Fibroblast of skin of back (primary cell): Measurements from ENCODE around the gene RTEL1. TPM values are rescaled to one million over a fixed set of nuclear protein-coding genes. Genes with fewer than 3 reads are reported as not detected.
"Not testable (repeated sequence)": the region's sequence is repeated elsewhere in the genome, so short reads cannot be mapped to it uniquely, and the experiment has no call there.

Source experiments
- DNase-seq: peaks from one replicate; pipeline ENCODE4 v3.0.0-alpha.2; 2013
- polyA plus RNA-seq, 2 experiments: library from polyadenylated mRNA; unstranded; fragments of 120-200 nt; gene quantifications; one replicate each; pipeline ENCODE4 v1.2.1, GENCODE V29; 2013; ENCODE audit not compliant: insufficient read length in 2 of 2

RTEL1 gene
- polyA plus RNA-seq (2013, experiment 1 of 2; ENCODE audit: insufficient read length) = 18.3 TPM
- polyA plus RNA-seq (2013, experiment 2 of 2; ENCODE audit: insufficient read length) = 10.1 TPM

GRCh38 chr20:63657937-63658748 lies at the start of gene RTEL1:
Gene RTEL1, plus strand, starts transcription at chr20:63658312. Its CDS starts 1,091 bp downstream, at chr20:63659403.
- peak; percentile 91 for DNase-seq

- DNase-seq = no peak
These were observed 47.3 kb upstream of the RTEL1 start for GRCh38 chr20:63610581-63611435.

GRCh38 chr20:63611646-63612045 lies 46.5 kb upstream of the RTEL1 start:
- DNase-seq = peak; percentile 23

GRCh38 chr20:63612276-63612931 lies 45.7 kb upstream of the RTEL1 start:
- no peak for DNase-seq

GRCh38 chr20:63613863-63614594 lies 44.1 kb upstream of the RTEL1 start:
- not testable (repeated sequence) for DNase-seq

- no peak for DNase-seq
These were observed 40.8 kb upstream of the RTEL1 start for GRCh38 chr20:63617092-63617875.

GRCh38 chr20:63617876-63618265 lies 40.2 kb upstream of the RTEL1 start:
- no peak for DNase-seq

- DNase-seq = no peak
These were observed 39.7 kb upstream of the RTEL1 start for GRCh38 chr20:63618291-63618980.

- DNase-seq = no peak
These were observed 39.0 kb upstream of the RTEL1 start for GRCh38 chr20:63619086-63619485.

GRCh38 chr20:63619505-63619904 lies 38.6 kb upstream of the RTEL1 start:
- DNase-seq = no peak

GRCh38 chr20:63620991-63621390 lies 37.1 kb upstream of the RTEL1 start:
- no peak for DNase-seq

GRCh38 chr20:63622096-63622495 lies 36.0 kb upstream of the RTEL1 start:
- DNase-seq = no peak

GRCh38 chr20:63622732-63623131 lies 35.4 kb upstream of the RTEL1 start:
- DNase-seq = no peak

- peak; percentile 13 for DNase-seq
These were observed 33.6 kb upstream of the RTEL1 start for GRCh38 chr20:63624486-63624885.

GRCh38 chr20:63625771-63626423 lies 32.2 kb upstream of the RTEL1 start:
- peak; percentile 12 for DNase-seq

GRCh38 chr20:63626424-63627128 lies 31.5 kb upstream of the RTEL1 start, which contains the start of gene GMEB2:
Gene GMEB2, minus strand, starts transcription at chr20:63627101. Its CDS starts 7,704 bp downstream, at chr20:63619397.
- peak; percentile 73 for DNase-seq

- peak; percentile 91 for DNase-seq
These were observed 30.9 kb upstream of the RTEL1 start for GRCh38 chr20:63627129-63627750.

GRCh38 chr20:63627751-63628245 lies 30.3 kb upstream of the RTEL1 start:
- DNase-seq = no peak
